ENCODE results near the gene ELF1. TPM values are rescaled to one million over a fixed set of nuclear protein-coding genes. Genes with fewer than 3 reads are reported as not detected.

The ELF1 gene
- 10 to 100 TPM; 70.8 to 71.2 TPM for total RNA-seq

DNA sequence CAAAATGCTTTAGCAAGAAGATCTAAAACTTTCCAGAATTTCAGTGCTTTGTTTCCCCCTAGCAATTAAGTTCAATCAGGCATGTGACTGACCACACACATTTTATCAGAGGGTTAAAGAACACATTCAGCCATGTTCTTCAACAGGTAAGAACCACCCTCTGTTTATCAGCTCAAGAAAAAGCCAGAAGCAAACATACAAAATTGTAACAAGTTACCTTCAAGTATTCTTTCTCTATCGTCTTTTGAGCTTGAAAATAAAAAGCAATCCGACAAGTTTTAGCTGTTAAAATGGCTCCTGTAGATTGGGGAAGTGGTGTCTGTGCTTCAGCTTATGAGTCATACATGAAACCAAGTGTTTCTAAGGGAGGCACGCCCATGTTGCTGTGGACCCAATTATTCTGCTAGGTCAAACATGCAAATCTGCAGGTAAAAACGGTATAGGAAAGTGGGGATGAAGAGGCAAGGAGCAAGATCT is at the start of gene ELF1:
ELF1 (minus strand) TSS at position 306 of the 477 bp plus-strand sequence. CDS start 37,262 bp downstream, outside the sequence.
- H3K36me3 Mint-ChIP-seq, result peaks cover 13% of the 10 kb centered on the region
- H3K27ac Mint-ChIP-seq, result peak within 1 kb of the TSS; percentile 98
- peaks cover 36% of the 10 kb centered on the region for H3K4me1 Mint-ChIP-seq (ENCODE audit: low read depth)
- H3K9me3 Mint-ChIP-seq, result no peaks in the 10 kb centered on the region
- DNase-seq, result peak; percentile 67
- intact Hi-C loops (cut with micrococcal nuclease), result loop anchor here (1.0 to 5.0 kb wide), 4 partner anchors 14 to 242 kb away; partner anchors contain the start of gene WBP4
- H3K27me3 Mint-ChIP-seq, result no peaks in the 10 kb centered on the region
- CTCF ChIA-PET, result interaction anchor here (0.7 to 5.3 kb wide), 7 partner anchors 11 to 242 kb away, joined by 3 to 38 read pairs (median 5); partner anchors contain the start of gene WBP4
- POLR2A ChIA-PET, result interaction anchor here (1.0 to 6.5 kb wide), 9 partner anchors 13 to 97 kb away, joined by 3 to 87 read pairs (median 5); partner anchors contain the start of gene WBP4
- peak within 1 kb of the TSS; percentile 92 for H3K4me3 Mint-ChIP-seq

DNA sequence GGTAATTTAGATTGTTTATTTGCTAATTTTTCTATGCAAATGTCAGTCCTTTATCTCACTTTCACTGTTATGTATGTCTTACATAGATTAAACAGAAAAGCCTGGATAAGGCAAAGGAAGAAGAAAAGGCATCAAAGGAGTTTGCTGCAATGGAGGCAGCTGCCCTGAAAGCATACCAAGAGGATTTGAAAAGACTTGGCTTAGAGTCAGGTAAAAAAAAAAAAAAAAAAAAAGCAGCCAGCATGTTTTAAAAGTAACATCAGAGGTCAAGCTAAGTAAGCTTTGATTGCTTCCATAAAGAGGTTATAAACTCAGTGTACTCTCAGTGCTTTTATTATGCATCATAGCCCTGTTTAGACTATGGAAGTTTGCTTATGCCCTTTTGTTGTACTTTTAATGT is 46.0 kb upstream of the ELF1 start:
- DNase-seq, result no peak
- ChIA-PET POLR2A (interaction anchor here (0.7 kb wide), 1 partner anchor 1050 kb away, joined by 3 read pairs; no protein-coding TSS in a partner anchor), CTCF (no interaction called here)
- H3K27me3 Mint-ChIP-seq, result no peaks in the 10 kb centered on the region
- no peaks in the 10 kb centered on the region for H3K9me3 Mint-ChIP-seq
- peaks cover 22% of the 10 kb centered on the region for H3K4me1 Mint-ChIP-seq (ENCODE audit: low read depth)
- peaks cover 38% of the 10 kb centered on the region for H3K36me3 Mint-ChIP-seq
- no peak overlapping the region for H3K27ac Mint-ChIP-seq
- no peak overlapping the region for H3K4me3 Mint-ChIP-seq
- intact Hi-C loops (cut with micrococcal nuclease), result loop anchor here (1.0 kb wide), 1 partner anchor 78 kb away; no protein-coding TSS in a partner anchor

- Mint-ChIP-seq H3K27me3 (no peaks in the 10 kb centered on the region), H3K4me3 (no peak overlapping the region), H3K27ac (no peak overlapping the region), H3K4me1 (ENCODE audit: low read depth) (peaks cover 24% of the 10 kb centered on the region), H3K36me3 (peaks cover 36% of the 10 kb centered on the region), H3K9me3 (no peaks in the 10 kb centered on the region)
- DNase-seq, result no peak
- CTCF ChIA-PET, result interaction anchor here (1.0 kb wide), 1 partner anchor 10 kb away, joined by 5 read pairs; no protein-coding TSS in a partner anchor
- POLR2A ChIA-PET, result no interaction called here
- intact Hi-C loops (cut with micrococcal nuclease), result loop anchor here (5.0 kb wide), 1 partner anchor 287 kb away; no protein-coding TSS in a partner anchor
Measured at GRCh38 chr13:41064493-41064892, 45.4 kb upstream of the ELF1 start.

DNA sequence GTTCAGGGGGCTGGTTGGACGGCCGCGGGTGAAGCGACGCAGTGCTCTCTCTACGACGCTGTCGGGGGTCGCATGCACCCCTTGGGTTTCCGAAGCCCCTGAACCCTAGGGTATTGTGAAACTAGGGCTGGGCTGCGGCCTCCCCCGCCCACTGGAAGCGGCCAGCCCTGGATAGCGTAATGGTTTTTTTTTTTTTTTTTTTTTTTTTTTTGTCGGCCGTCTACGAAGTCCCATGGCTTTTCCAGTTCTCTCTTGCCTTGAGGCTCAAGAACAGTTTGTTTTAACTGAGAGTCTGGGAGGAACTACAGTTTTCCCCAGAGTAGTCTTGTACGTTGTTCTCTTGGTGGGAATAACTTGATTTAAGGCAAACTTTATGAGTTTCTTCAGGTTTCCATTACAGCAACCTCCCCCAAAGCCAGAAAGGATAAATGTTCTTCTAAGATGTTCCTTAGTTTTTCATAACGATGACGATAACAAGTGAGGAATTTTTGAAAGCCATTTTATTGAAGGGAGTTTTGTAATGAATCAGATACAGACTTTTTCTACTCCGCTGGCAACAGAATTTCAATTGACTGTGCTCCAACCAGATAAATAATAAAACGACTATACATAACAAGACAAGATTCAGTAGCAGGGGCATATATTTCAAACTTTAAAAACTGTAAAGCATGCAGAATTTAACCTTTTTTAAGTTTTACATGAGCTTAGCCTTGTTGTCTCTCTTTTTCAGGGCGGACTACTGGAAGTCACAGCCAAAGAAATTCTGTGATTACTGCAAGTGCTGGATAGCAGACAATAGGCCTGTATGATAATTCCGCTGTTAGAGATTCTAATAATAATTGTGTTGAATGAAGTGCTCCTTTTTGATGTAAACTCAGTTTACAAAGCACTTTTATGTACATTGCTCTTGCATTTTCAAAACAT is 43.1 kb upstream of the ELF1 start:
- DNase-seq, result no peak
- H3K4me1 Mint-ChIP-seq (ENCODE audit: low read depth), result peaks cover 41% of the 10 kb centered on the region
- ChIA-PET POLR2A (interaction anchor here (1.2 to 3.1 kb wide), 3 partner anchors 48 to 70 kb away, joined by 3 to 13 read pairs (median 4); partner anchors contain the start of gene KBTBD6), CTCF (interaction anchor here (0.9 to 1.0 kb wide), 2 partner anchors 42 to 160 kb away, joined by 3 read pairs; no protein-coding TSS in a partner anchor)
- peaks cover 26% of the 10 kb centered on the region for H3K36me3 Mint-ChIP-seq
- H3K9me3 Mint-ChIP-seq, result no peaks in the 10 kb centered on the region
- intact Hi-C loops (cut with micrococcal nuclease), result loop anchor here (1.0 to 5.0 kb wide), 9 partner anchors 43 to 395 kb away; partner anchors contain the start of genes ELF1, KBTBD6, KBTBD7 and MTRF1
- H3K27ac Mint-ChIP-seq, result peak overlapping the region; percentile 99
- no peaks in the 10 kb centered on the region for H3K27me3 Mint-ChIP-seq
- peak overlapping the region; percentile 97 for H3K4me3 Mint-ChIP-seq

DNA sequence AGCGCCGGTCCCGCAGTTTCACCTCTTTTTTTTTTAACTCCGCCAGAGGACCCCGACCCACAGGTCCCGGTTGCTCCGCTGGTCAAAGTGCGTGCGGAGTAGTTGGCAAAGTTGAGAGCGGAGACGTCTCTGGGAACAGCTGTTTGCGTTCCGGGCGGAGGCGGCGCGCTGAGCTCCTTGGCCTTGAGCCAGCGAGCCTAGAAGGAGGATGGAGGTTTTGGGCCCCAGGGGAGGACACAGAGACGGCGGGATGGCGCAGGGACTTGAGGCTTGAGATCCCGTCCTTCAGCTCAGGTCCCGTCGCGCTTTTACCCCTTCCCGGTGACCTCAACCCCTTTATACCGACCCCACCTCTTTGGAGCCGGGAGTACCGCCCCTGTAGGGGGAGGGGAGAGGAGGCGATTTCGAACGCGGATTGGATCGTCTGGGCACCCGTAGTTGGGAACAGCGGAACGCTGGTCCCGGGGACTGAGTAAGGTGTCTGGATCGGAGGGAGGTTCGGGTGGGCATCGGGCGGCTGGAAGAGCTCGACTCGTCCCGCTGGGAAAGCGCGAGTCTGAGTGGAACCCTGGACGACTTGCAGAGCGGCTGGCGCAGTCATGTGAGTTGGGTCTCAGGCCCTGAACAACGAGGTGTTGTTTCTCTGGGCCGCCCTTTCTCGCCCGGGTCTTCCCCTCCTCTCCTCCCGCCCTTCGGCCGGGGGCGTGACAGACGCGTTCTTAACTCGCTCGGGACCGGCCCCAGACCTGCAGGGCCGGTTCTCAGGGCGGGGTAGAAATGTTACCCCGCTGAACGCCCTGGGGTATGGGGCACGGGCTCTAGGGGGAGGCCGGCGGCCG is 42.2 kb upstream of the ELF1 start, which contains the start of gene WBP4:
WBP4 (plus strand) TSS at position 435 of the 839 bp plus-strand sequence; CDS start at position 600, 165 bp downstream.
- Mint-ChIP-seq H3K4me3 (peak within 1 kb of the TSS; percentile 97), H3K4me1 (ENCODE audit: low read depth) (peaks cover 44% of the 10 kb centered on the region), H3K9me3 (no peaks in the 10 kb centered on the region), H3K27ac (peak within 1 kb of the TSS; percentile 99), H3K27me3 (no peaks in the 10 kb centered on the region), H3K36me3 (peaks cover 22% of the 10 kb centered on the region)
- DNase-seq, result peak; percentile 92
- intact Hi-C loops (cut with micrococcal nuclease), result loop anchor here (1.0 to 5.0 kb wide), 9 partner anchors 42 to 396 kb away; partner anchors contain the start of genes ELF1, KBTBD6, KBTBD7 and MTRF1
- ChIA-PET POLR2A (interaction anchor here (0.6 to 3.1 kb wide), 15 partner anchors 9 to 1317 kb away, joined by 3 to 13 read pairs (median 3); partner anchors contain the start of genes ELF1 and KBTBD6), CTCF (interaction anchor here (0.6 to 2.2 kb wide), 16 partner anchors 24 to 1046 kb away, joined by 3 to 13 read pairs (median 4); partner anchors contain the start of genes ELF1 and SLC25A15)

DNA sequence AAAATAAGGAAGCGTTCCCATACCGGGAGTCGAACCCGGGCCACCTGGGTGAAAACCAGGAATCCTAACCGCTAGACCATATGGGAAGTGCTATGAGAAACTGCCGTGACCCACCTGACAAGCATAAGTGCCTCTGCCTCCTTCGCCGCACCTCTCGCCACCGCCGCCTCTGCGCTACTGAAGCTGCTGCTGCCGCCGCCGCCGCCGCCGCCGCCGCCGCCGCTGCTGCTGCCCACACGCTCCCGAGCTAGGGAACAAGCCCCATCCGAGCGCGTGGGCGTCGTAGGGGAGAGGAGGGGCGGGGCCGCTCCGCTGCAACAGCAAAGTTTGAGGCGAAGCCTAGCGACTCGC is 41.6 kb upstream of the ELF1 start:
- intact Hi-C loops (cut with micrococcal nuclease), result loop anchor here (1.0 to 5.0 kb wide), 9 partner anchors 41 to 396 kb away; partner anchors contain the start of genes ELF1, KBTBD6, KBTBD7 and MTRF1
- CTCF ChIA-PET, result interaction anchor here (0.6 to 2.2 kb wide), 18 partner anchors 25 to 1047 kb away, joined by 3 to 13 read pairs (median 4); partner anchors contain the start of genes ELF1 and SLC25A15
- peaks cover 20% of the 10 kb centered on the region for H3K36me3 Mint-ChIP-seq

DNA sequence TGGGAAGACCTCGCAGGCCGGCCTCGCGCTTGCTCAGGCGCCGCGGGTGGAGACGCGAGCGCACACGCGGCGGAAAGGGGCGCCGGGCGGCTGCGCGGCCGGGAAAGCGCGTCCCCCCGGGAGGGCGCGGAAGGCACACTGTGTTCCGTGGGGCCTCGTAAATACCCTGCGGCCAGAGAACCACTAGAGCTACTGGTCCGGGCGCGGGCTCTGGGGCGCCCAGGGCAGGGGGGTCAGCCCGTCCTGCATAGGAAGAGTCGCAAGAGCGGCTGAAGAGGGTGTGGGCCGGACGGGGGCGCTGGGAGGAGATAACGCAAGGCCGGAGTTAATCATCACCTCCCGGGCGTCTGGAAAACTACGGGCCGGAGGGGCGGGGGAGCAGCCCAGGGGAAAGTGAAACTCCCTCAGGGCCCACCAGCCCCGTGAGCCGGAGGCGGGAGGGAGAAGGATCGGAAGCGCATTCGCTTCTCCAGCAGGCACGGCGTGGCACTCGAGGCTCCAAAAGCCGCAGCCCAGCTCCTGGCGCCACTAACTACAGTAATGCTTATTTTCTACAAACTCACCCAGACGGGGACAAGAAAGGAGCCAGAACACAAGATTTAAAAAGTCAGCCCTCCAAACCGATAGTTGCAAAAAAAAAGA is 41.1 kb upstream of the ELF1 start:
- Mint-ChIP-seq H3K9me3 (no peaks in the 10 kb centered on the region), H3K27ac (peak overlapping the region; percentile 99), H3K36me3 (peaks cover 16% of the 10 kb centered on the region), H3K27me3 (no peaks in the 10 kb centered on the region), H3K4me1 (ENCODE audit: low read depth) (peaks cover 48% of the 10 kb centered on the region), H3K4me3 (peak overlapping the region; percentile 97)
- ChIA-PET CTCF (interaction anchor here (0.6 to 2.2 kb wide), 20 partner anchors 9 to 1047 kb away, joined by 3 to 13 read pairs (median 4); partner anchors contain the start of gene ELF1), POLR2A (interaction anchor here (0.6 to 3.1 kb wide), 13 partner anchors 9 to 583 kb away, joined by 3 to 13 read pairs (median 4); partner anchors contain the start of genes ELF1 and MTRF1)
- intact Hi-C loops (cut with micrococcal nuclease), result loop anchor here (2.0 to 5.0 kb wide), 5 partner anchors 77 to 397 kb away; partner anchors contain the start of genes NAA16 and RGCC
- peak; percentile 85 for DNase-seq

More for the DNA sequence above, 41.6 kb upstream of the ELF1 start:
- no peaks in the 10 kb centered on the region for H3K27me3 Mint-ChIP-seq
- POLR2A ChIA-PET, result interaction anchor here (0.7 to 3.1 kb wide), 15 partner anchors 8 to 1317 kb away, joined by 3 to 13 read pairs (median 3); partner anchors contain the start of genes ELF1, KBTBD6 and MTRF1
- peak overlapping the region; percentile 99 for H3K27ac Mint-ChIP-seq
- no peaks in the 10 kb centered on the region for H3K9me3 Mint-ChIP-seq
- H3K4me1 Mint-ChIP-seq (ENCODE audit: low read depth), result peaks cover 46% of the 10 kb centered on the region
- DNase-seq, result peak; percentile 90
- H3K4me3 Mint-ChIP-seq, result peak overlapping the region; percentile 97

DNA sequence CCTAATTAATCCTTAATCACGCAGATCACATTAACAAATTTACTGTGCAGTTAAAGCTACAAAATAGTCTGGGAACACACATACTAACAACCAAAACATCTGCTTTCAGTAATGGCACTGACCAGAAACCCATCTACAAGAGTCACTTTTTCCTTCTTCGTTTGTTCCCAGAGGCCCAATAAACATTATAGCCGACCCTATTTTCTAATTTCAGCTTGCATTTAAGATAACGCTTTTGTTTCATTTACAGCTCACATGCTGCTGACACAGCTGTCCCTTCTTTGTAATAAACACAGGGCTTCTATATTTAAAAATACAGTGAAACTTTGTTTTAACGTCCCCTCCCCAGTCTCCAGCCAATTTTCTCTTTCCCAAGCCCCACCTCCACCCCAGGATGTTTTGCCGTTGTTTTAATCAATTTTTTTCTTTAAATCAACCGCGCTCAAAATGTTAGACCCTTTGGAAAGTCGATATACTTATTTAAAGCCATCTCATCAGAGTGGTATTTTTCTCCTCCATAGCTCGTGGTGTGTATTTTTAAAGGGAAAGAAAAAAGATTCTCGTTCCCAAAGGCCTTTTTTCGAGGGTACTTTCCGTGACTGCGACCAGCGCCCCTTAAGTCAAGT is 40.5 kb upstream of the ELF1 start:
- peak overlapping the region; percentile 97 for H3K4me3 Mint-ChIP-seq
- H3K4me1 Mint-ChIP-seq (ENCODE audit: low read depth), result peaks cover 54% of the 10 kb centered on the region
- CTCF ChIA-PET, result interaction anchor here (0.7 to 2.2 kb wide), 11 partner anchors 41 to 399 kb away, joined by 3 to 13 read pairs (median 4); partner anchors contain the start of gene ELF1
- POLR2A ChIA-PET, result interaction anchor here (0.6 to 3.1 kb wide), 5 partner anchors 8 to 74 kb away, joined by 3 to 13 read pairs (median 5); partner anchors contain the start of gene ELF1
- H3K36me3 Mint-ChIP-seq, result peaks cover 15% of the 10 kb centered on the region
- intact Hi-C loops (cut with micrococcal nuclease), result loop anchor here (1.0 to 5.0 kb wide), 6 partner anchors 45 to 397 kb away; partner anchors contain the start of genes NAA16 and RGCC
- H3K27me3 Mint-ChIP-seq, result no peaks in the 10 kb centered on the region
- H3K9me3 Mint-ChIP-seq, result no peaks in the 10 kb centered on the region
- no peak for DNase-seq
- peak overlapping the region; percentile 99 for H3K27ac Mint-ChIP-seq

GRCh38 chr13:41058295-41059070 is 39.4 kb upstream of the ELF1 start:
- Mint-ChIP-seq H3K4me3 (peak overlapping the region; percentile 97), H3K9me3 (no peaks in the 10 kb centered on the region), H3K27me3 (no peaks in the 10 kb centered on the region), H3K27ac (no peak overlapping the region), H3K4me1 (ENCODE audit: low read depth) (peaks cover 54% of the 10 kb centered on the region), H3K36me3 (peaks cover 12% of the 10 kb centered on the region)
- ChIA-PET CTCF (interaction anchor here (1.0 to 2.2 kb wide), 4 partner anchors 66 to 281 kb away, joined by 3 to 6 read pairs (median 4); no protein-coding TSS in a partner anchor), POLR2A (interaction anchor here (3.1 kb wide), 1 partner anchor 44 kb away, joined by 13 read pairs; no protein-coding TSS in a partner anchor)
- intact Hi-C loops (cut with micrococcal nuclease), result loop anchor here (1.0 kb wide), 1 partner anchor 44 kb away; no protein-coding TSS in a partner anchor
- DNase-seq, result peak; percentile 16
